Skin epidermis (tissue), 12 donors: ENCODE results near the gene TMEM81.

Experiments
- H3K27ac ChIP-seq, 21 experiments: fragments of 200-600 bp; sonication (generic) in 11 of 21; one replicate each; pipeline ENCODE4 v1.5.0; 2020; ENCODE audit warnings: mild to moderate bottlenecking in 3 of 21, inconsistent platforms in 2 of 21, moderate library complexity in 2 of 21
- H3K4me3 ChIP-seq, 7 experiments: fragments of 200-600 bp; sonication (generic) in 2 of 7; one replicate each; pipeline ENCODE4 v1.5.0; 2020; ENCODE audit warnings: inconsistent platforms in 2 of 7, mild to moderate bottlenecking in 2 of 7, moderate library complexity in 1 of 7

TMEM81 gene

DNA sequence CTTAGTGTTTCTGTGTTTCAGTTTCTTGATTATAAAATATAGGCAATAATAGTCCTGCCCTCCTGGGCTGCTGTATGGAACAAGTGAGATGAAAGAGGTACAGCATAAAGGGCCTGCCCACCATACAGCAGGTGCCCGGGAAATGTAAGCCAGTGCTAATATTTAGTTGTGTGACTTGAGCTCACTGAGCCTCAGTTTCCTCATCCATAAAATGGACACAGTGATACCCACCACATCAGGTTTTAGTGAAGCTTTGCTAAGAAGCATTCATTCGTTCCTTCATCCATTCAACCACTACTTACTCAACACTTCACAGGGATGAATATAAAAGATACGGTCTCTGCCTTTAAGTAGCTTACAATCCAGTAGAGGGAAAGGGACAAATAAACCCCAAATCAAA is 21.4 kb downstream of the TMEM81 start:
- no peak overlapping the region for H3K4me3 ChIP-seq
- H3K27ac ChIP-seq, result no peak overlapping the region

- Histone ChIP-seq H3K27ac (no peak overlapping the region), H3K4me3 (no peak overlapping the region)
These were observed 21.9 kb downstream of the TMEM81 start for GRCh38 chr1:205062319-205062718.

DNA sequence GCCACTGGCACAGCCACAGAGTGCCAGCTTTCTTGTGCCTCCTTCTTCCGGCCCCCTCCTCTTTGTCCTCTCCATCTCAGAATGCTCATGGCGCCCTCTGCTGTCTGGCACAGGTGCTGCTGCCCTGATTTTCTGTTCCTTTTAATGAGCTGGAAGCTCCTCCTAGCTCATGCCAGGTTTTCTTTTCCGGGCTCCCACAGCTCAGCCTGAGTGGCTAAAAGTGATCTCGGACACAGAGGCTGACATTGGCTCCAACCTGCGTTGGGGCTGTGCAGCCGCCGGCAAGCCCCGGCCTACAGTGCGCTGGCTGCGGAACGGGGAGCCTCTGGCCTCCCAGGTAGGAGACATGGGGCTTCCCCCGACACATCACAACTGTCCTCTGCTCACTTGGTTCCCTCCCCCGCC is 22.6 kb downstream of the TMEM81 start:
- Histone ChIP-seq H3K4me3 (no peak overlapping the region), H3K27ac (no peak overlapping the region)

GRCh38 chr1:205061227-205061626 is 23.0 kb downstream of the TMEM81 start:
- Histone ChIP-seq H3K27ac (no peak overlapping the region), H3K4me3 (no peak overlapping the region)

- H3K4me3 ChIP-seq, result no peak overlapping the region
- H3K27ac ChIP-seq, result no peak overlapping the region
These were observed 23.5 kb downstream of the TMEM81 start for GRCh38 chr1:205060746-205061145.

- no peak overlapping the region for H3K27ac ChIP-seq
- H3K4me3 ChIP-seq, result no peak overlapping the region
These were observed 24.6 kb downstream of the TMEM81 start for GRCh38 chr1:205059660-205060059.

GRCh38 chr1:205058853-205059252 is 25.4 kb downstream of the TMEM81 start:
- H3K4me3 ChIP-seq, result no peak overlapping the region

GRCh38 chr1:205057808-205058575 is 26.3 kb downstream of the TMEM81 start:
- H3K4me3 ChIP-seq, result no peak overlapping the region
- no peak overlapping the region for H3K27ac ChIP-seq

More at GRCh38 chr1:205058853-205059252, 25.4 kb downstream of the TMEM81 start:
- H3K27ac ChIP-seq, result no peak overlapping the region

- Histone ChIP-seq H3K27ac (no peak overlapping the region), H3K4me3 (no peak overlapping the region)
These were observed 27.2 kb downstream of the TMEM81 start for GRCh38 chr1:205056956-205057568.

- Histone ChIP-seq H3K4me3 (no peak overlapping the region), H3K27ac (no peak overlapping the region)
These were observed 28.1 kb downstream of the TMEM81 start for GRCh38 chr1:205056188-205056611.

DNA sequence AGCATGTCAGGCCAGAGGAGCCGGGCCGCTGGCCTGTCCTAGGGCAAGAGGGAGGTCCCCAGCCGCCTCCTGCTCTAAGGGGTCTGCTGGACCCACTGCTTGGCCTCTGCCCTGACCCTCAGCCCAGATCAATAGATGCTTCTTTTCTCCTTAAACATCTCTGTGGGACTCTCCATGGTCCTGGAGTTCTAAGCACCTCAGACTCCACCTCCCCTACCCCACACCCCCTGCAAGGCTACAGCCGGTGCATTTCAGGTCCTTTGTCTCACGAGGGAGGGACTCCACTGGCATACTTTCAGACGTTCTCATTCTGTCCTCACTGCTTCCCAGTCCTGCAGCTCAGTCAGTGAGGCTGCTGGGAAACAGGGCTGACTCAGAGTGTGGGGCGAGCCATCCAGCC is 30.2 kb downstream of the TMEM81 start:
- H3K27ac ChIP-seq, result no peak overlapping the region
- no peak overlapping the region for H3K4me3 ChIP-seq

DNA sequence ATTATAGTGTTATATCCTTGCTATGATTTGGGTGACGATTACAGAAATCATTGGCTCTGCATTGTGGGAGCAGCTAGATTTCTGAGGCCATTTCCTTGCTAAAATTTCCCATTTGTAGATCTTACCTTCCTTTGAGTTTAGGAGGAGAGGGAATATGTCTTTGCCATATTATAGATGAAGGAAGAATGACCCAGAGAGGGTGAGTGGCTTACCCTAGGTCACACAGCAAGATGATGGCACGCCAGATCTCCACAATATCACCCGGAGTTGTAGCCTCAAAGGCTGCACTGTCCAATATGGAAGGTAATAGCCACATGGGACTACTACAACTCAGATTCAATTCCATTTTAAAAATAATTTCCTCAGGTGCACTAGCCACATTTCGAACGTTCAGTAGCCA is 31.0 kb downstream of the TMEM81 start:
- H3K27ac ChIP-seq, result no peak overlapping the region
- no peak overlapping the region for H3K4me3 ChIP-seq

- no peak overlapping the region for H3K4me3 ChIP-seq
- H3K27ac ChIP-seq, result no peak overlapping the region
These were observed 31.6 kb downstream of the TMEM81 start for GRCh38 chr1:205052690-205053089.

DNA sequence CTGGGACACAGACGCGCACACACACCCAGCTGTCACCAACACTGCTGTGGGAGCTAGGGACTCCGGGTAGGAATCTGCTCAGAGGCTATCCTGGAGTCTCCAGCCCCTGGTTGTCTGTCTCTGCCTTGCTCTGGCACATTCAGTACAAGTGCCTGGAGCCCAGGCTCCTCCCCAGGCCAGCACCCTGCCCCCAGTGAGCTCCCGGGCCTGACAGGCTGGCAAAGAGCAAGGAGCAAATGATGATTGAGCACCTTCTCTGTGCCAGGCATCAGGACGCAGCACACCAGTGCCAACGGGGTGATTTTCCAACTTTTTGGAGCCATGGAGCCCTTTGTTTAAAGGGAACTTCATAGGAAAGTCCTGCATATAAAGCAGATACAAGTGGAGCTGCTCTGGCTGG is 34.8 kb downstream of the TMEM81 start:
- no peak overlapping the region for H3K4me3 ChIP-seq
- no peak overlapping the region for H3K27ac ChIP-seq

GRCh38 chr1:205048382-205048781 is 35.9 kb downstream of the TMEM81 start:
- no peak overlapping the region for H3K27ac ChIP-seq
- H3K4me3 ChIP-seq, result no peak overlapping the region

DNA sequence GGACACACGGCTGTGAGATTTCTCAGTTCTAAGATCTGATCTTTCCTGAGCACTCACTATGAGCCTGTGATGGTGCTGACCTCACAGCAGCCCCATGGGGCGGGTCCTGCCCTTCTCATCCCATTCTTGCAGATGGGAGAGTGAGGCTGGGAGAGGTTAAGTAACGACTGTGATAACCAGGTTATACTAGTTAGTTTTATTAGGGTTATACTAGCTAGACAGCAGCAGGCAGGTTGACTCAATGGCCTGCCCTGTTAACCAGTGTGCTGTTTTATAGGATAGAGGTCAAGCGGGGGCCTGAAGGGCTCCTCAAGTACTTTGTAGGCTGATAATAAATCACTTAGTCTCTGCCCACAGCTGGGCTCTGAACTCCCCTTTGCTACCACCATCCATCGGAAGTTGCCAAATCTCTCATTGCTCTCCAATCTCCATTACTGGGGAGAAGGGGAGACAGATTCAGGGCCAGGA is 36.5 kb downstream of the TMEM81 start:
- Histone ChIP-seq H3K4me3 (no peak overlapping the region), H3K27ac (no peak overlapping the region)

DNA sequence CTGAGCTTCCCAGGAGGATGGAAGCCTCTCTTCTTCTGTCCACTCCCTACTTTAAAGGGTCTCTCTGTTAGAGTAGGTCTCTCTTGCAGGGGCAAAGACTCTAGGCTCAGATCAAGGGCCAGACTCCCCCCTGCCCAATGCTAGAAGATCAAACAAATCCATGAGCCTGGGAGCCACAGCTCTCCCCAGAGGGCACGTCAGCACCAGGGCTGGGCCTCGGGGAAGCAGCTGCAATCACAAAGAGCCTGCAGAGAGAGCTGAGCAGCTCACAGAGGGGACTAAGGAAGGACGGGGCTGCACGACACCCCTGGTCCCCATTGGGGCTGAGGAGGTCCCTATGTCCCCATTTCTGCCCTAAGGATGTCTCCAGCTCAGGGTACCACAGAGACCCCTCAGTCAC is 37.4 kb downstream of the TMEM81 start:
- Histone ChIP-seq H3K4me3 (no peak overlapping the region), H3K27ac (no peak overlapping the region)

DNA sequence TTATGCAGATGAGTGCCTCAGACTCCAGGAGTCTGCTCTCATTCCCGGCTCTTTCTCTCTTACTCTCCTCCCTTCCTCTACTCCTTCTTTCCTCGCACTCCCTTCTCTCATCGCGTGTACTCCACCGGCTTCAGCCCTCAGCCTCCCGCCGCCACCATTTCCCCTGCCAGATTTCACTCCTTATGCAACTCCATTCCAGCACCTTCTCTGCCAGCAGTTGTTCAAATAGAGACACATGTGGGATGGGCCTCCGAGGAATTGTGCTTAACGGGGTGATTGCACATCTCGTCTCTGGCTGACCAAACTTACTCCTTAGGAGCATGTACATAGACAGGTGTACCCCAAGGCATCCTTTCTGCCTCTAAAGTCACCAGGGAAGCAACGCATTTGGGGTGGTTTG is 39.1 kb downstream of the TMEM81 start:
- Histone ChIP-seq H3K4me3 (no peak overlapping the region), H3K27ac (no peak overlapping the region)

DNA sequence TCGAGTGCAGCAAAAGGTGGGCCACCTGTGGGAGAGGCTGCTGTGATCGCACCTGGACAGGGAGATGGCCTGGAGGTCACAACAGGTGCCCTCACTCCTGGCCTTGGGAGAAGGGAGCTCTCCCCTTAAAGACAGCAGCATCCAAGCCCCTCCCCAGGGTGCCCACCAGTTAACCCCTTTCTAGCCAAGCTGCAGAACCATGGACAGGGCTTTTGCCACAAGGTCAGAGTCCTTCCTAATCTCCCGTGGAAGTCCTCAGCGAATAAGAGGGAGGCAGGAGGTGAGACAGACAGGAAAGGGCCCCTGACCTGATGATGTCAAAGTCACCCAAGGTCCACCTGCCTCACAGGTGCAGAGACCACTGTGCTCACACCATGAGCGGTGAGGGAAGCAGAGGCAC is 39.5 kb downstream of the TMEM81 start:
- H3K4me3 ChIP-seq, result no peak overlapping the region
- no peak overlapping the region for H3K27ac ChIP-seq

DNA sequence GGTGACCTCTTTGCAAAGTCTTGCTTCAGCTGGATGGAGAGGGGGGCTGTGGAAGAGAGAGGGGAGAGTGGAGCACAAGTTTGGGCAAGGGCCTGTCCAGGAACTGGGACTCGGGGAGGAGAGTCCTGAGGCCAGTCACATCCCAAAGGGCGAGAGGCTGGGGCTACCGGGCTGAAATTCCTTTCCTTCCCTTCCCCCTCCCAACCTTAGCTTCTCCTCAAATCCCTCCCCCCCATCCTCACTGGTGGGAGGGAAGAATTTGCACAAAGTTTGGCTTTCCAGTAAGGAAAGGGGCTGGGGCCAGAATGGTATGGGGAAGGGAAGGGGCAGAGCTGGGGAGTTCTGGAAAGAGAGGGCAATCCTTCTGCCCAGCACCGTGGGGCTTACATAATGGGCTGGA is 40.4 kb downstream of the TMEM81 start:
- no peak overlapping the region for H3K27ac ChIP-seq
- H3K4me3 ChIP-seq, result no peak overlapping the region
